COR-L47 (cell line): Measurements from ENCODE around the gene ITGBL1.

Source experiments
- DNase-seq: peaks from one replicate; lab custom pipeline; 2025; lab: John Stamatoyannopoulos, UW

ITGBL1 gene

DNA sequence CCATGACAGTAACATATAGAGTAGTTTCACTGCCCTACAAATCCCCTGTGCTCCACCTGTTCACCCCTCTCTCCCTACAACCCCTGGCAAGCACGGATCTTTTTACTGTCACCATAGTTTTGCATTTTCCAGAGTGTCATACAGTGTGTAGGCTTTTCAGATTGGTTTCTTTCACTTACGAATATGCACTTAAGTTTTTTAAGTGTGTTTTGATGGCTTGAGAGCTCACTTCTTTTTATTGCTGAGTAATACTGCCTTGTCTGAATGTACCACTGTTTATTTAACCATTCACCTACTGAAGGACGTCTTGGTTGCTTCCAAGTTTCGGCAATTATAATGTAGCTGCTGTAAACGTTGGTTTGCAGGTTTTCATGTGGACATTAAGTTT, 175.1 kb downstream of the ITGBL1 start:
- DNase-seq: no peak

GRCh38 chr13:101628900-101629299, 176.4 kb downstream of the ITGBL1 start:
- DNase-seq: no peak

DNA sequence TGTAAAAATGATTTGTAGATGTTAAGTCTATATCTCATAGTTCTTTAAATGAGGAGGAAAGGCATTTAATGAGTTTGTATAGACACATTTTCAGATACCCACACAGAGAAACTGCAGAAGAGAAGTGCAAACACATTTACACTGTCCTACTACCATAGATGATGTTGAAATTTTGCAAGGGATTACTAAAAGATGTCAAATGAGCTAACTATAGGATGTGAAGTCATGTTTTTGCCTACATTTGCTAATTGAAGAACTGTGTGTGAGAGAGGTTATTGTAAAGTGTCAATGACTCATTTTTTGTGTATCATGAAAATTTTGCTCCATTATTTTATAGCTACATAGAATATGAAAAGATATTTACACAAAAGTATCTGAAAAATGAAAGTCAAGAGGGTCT, 178.9 kb downstream of the ITGBL1 start:
- no peak for DNase-seq

- no peak for DNase-seq
Measured at GRCh38 chr13:101634142-101634541, 181.7 kb downstream of the ITGBL1 start.

DNA sequence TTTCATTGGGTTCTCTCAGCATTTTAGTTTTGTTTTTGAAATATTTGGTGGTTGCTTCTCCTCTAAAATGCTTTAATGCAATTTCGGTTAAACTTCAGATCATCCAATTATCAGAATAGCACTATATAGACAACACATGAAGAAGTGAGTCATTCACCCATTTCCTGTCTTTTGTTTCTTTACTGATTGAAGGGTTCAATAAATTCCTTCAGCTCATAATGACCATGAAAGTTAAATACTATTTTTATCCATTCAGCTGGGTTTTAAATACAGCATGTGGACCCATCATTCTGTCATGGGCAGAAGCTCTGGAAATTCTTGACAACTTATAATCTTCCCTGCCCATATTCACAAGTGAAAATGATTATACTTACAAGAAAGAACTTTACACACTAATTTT, 187.2 kb downstream of the ITGBL1 start:
- DNase-seq: no peak

- DNase-seq: no peak
Measured at GRCh38 chr13:101640788-101641400, 188.4 kb downstream of the ITGBL1 start.

DNA sequence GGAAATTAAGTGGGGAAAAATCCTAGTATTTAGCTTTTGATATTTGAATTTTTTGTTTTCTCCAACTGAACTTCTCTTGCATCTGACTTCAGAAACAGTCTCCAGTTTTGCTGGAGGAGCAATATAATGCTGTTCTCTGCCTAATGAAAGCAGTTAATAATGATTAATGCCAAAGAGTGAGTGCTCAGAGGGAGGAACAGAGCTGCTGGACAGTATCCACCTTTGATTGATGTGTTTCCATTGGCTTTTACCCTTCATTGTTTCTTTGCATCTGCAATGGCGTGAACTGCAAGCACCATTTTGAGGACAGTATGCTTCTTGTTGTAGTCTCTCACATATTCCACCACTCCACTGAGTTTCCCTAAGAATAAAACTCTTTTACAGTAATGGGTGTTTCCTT, 193.4 kb downstream of the ITGBL1 start:
- DNase-seq: no peak

GRCh38 chr13:101647760-101648159, 195.3 kb downstream of the ITGBL1 start:
- no peak for DNase-seq

GRCh38 chr13:101648766-101649487, 196.5 kb downstream of the ITGBL1 start:
- DNase-seq: no peak

- no peak for DNase-seq
Measured at GRCh38 chr13:101649488-101650126, 197.1 kb downstream of the ITGBL1 start.

DNA sequence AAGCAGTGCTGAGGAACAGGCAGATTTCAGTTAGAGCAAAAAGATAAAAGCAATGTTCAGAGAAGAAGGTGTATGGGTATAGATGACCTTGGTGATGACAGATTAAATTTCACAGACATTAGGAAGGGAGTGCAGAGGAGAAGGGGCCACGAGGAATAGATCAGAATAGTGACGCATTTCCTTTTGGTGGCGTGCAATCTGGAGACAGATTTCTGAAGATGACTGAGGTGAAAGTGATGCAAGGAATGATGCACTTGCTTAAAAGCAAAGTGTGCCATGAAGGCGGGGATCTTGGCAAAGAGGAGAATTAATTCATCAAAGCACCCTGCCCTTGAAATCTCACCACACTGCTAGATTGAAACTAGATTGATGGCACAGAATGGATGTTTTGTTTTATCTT, 202.4 kb downstream of the ITGBL1 start:
- DNase-seq: no peak

- no peak for DNase-seq
Measured at GRCh38 chr13:101655435-101655834, 203.0 kb downstream of the ITGBL1 start.

DNA sequence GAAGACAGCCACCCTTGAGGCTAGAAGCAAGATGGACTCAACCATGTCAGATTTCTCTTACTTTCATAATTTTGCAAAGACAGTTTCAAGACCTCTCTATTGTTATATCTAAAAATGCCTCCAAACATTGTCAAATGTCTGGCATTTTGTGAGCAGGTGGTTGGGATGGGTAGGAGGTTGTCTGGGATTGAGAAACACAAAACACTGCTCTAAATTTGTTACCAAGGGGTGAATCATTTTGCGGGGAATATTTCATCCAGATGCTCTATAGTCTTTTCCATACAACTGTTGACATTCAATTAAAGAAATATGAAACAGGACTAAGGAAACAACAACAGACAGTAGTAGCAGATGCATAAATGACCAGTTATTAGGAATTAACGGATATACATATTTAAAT, 208.2 kb downstream of the ITGBL1 start:
- DNase-seq: no peak

- DNase-seq: peak; percentile 70
Measured at GRCh38 chr13:101661839-101662238, 209.4 kb downstream of the ITGBL1 start.

- no peak for DNase-seq
Measured at GRCh38 chr13:101673360-101674105, 221.1 kb downstream of the ITGBL1 start.

GRCh38 chr13:101681834-101682233, 229.4 kb downstream of the ITGBL1 start:
- DNase-seq: no peak

- DNase-seq: no peak
Measured at GRCh38 chr13:101686003-101686402, 233.5 kb downstream of the ITGBL1 start.

DNA sequence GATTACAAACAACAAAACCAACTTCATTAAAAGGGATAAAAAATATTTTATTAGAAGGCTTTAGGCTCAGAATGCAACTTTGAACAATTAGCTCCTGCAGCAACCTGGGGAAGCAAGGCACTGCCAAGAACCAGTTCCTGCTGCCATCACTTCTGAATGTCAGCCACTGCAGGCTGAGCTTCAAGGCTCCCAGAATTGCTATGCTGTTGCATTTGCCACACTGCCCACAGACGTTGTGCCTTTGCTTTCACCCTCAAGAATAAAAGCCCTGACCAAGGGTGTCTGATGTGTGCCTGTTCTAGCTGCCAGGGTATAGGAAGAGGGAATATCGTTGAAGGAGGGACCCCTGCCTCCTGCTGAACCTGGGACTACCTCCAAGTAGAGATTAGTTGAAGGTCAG, 238.4 kb downstream of the ITGBL1 start:
- no peak for DNase-seq

- peak; percentile 68 for DNase-seq
Measured at GRCh38 chr13:101691341-101691860, 238.9 kb downstream of the ITGBL1 start.

DNA sequence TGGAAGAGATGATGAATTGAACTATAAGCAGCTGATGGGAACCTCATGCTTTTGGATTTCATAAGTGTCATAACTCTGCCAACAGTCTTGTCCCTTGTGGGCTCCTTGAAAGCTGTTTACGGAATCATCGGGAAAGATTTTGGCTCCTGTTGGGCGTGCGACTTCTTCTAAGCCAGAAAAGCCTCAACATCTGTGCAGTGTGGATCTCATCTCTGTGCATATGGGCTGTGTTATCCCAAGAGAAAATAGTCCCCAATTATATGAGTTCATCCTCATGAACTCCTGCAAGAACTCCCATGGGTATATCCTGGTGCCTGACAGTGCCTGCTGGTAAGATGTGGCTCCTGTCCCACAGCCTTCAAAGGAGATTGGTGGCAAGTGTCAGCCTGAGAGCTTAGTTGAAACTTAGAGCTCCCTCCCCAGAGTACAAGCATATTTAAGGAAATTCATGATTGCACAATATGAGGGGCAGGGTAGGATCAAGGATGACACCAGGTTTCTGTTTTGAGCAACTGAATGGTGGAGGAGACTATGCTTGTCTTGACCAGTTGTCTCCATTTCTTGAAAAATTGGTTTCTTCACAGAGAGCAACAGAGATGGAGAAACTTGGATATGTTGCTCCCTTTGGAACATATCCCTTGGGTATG, 243.5 kb downstream of the ITGBL1 start:
- no peak for DNase-seq

DNA sequence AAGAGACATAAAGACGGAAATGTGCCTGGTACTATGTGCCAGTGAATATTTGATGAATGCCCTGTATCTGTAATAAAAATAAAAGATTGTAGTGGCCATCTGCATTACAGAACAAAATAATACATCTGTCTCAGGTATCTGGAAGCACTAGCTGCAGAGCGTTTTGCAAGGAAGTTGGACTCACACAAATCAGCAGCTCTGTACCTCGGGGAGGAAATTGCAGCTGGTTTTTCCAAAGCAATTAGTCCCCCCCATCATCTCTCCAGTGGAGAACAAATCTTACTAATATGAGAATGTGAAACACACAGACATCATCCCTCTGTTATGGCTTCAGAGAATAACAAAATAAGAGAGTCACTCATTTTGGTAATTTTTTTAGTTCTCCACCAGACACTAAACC, 245.3 kb downstream of the ITGBL1 start:
- no peak for DNase-seq

DNA sequence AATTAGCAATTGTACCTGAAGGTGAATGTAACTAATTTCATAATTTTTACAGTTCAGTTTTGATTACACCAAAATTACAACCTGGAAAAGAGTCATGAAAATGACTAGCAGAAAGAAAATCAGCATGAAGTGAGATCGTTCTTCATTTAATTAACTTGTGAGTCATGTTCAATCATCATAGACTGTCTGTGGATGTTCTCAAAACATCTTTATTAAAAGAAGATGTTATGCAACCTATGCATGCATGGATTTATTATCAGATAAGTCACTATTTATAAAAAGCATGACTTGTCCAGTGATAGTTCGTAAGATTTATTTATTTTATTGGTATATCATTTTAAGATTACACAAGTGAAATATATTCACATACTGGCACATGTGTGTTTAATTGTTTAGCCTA, 245.9 kb downstream of the ITGBL1 start:
- DNase-seq: no peak
